HepG2 (cell line): Measurements from ENCODE around the gene FRK. TPM values are rescaled to one million over a fixed set of nuclear protein-coding genes. Genes with fewer than 3 reads are reported as not detected.

Experiments
- ATAC-seq: fragments of 200-7000 bp; cut with Tn5 transposase; 3 replicates; pipeline ENCODE4 v1.9.1; 2020; ENCODE audit warnings: mild to moderate bottlenecking, moderate library complexity
- BruUV-seq: library from RNA; stranded (reverse); fragments of 400-500 nt; replicated peaks from 2 replicates; lab custom pipeline; 2021; lab: Mats Ljungman, UMichigan
- CTCF ChIA-PET: fragments of 300-600 bp; formaldehyde crosslinking; extraction: SDS; loops from one replicate; lab custom pipeline; 2021; ENCODE audit warnings: low total read pairs, inconsistent platforms, low intra/inter-chr PET ratio; lab: Yijun Ruan, JAX
- POLR2A ChIA-PET: fragments of 350-600 bp; sonication (Branson Sonifier 250); formaldehyde crosslinking; loops from one replicate; lab custom pipeline; 2020; ENCODE audit warnings: antibody characterized with exemption, inconsistent platforms; lab: Yijun Ruan, JAX
- DNase-seq: peaks from one replicate; pipeline ENCODE4 v3.0.0-alpha.2; 2015; ENCODE audit warnings: low spot score
- FAIRE-seq: peaks from 3 replicates; lab custom pipeline; 2011; peaks lifted over from hg19 to GRCh38; lab: Jason Lieb, UNC
- H2AFZ ChIP-seq: one replicate; pipeline ENCODE4 v1.6.1; 2011; ENCODE audit warnings: low read length, inconsistent platforms
- H3K27ac ChIP-seq: fragments of 300-600 bp; 3 replicates; pipeline ENCODE4 v1.8.0; 2011; ENCODE audit warnings: mixed run types, mild to moderate bottlenecking, mixed read lengths, low read length, inconsistent platforms; ENCODE audit not compliant: insufficient read depth; ENCODE audit errors: extremely low read length
- H3K27me3 ChIP-seq, 2 experiments: fragments of 200-600 bp in 1 of 2; 2 replicates in 1 of 2; 3 replicates in 1 of 2; pipeline versions ENCODE4 v1.6.0 to v1.8.0; 2011; ENCODE audit warnings: low read length in 2 of 2, mild to moderate bottlenecking in 2 of 2, moderate library complexity in 2 of 2, inconsistent platforms in 1 of 2; ENCODE audit not compliant: insufficient read depth in 2 of 2, control insufficient read depth in 1 of 2
- H3K36me3 ChIP-seq, 2 experiments: fragments of 200-600 bp in 1 of 2; replicated peaks in 1 of 2; 2 replicates in 1 of 2; 3 replicates in 1 of 2; pipeline versions ENCODE4 v1.5.1 to v1.8.0; 2011; ENCODE audit warnings: low read length in 2 of 2, inconsistent platforms in 1 of 2; ENCODE audit not compliant: insufficient read depth in 2 of 2, control insufficient read depth in 1 of 2
- H3K4me1 ChIP-seq: 2 replicates; pipeline ENCODE4 v1.5.1; 2012; ENCODE audit warnings: low read length, inconsistent platforms; ENCODE audit not compliant: insufficient read depth
- H3K4me2 ChIP-seq: 2 replicates; pipeline ENCODE4 v1.6.0; 2011; ENCODE audit warnings: low read depth, low read length, inconsistent platforms
- H3K4me3 ChIP-seq, 3 experiments: fragments of 200-600 bp in 1 of 3; sonication (generic), shearing (Covaris generic) in 1 of 3; replicated peaks in 1 of 3; 2 replicates each; pipeline ENCODE4 v1.5.1; 2011 to 2016; ENCODE audit warnings: low read length in 3 of 3, inconsistent platforms in 2 of 3, low read depth in 2 of 3, mild to moderate bottlenecking in 2 of 3, control low read depth in 1 of 3, mixed read lengths in 1 of 3; ENCODE audit not compliant: insufficient read depth in 1 of 3
- H3K79me2 ChIP-seq: one replicate; pipeline ENCODE4 v1.6.1; 2011; ENCODE audit warnings: low read length, inconsistent platforms; ENCODE audit not compliant: insufficient read depth
- H3K9ac ChIP-seq: 2 replicates; pipeline ENCODE4 v1.6.0; 2011; ENCODE audit warnings: mild to moderate bottlenecking, low read depth, low read length, inconsistent platforms; ENCODE audit not compliant: insufficient read depth
- H3K9me3 ChIP-seq: 2 replicates; pipeline ENCODE4 v1.5.1; 2012; ENCODE audit warnings: mild to moderate bottlenecking, low read length
- H4K20me1 ChIP-seq: 2 replicates; pipeline ENCODE4 v1.6.0; 2011; ENCODE audit warnings: inconsistent platforms, mild to moderate bottlenecking, low read length, moderate library complexity; ENCODE audit not compliant: insufficient read depth
- MAZ ChIP-seq, 2 experiments: sonication (generic) in 1 of 2; formaldehyde crosslinking in 1 of 2; IDR thresholded peaks; 2 replicates each; pipeline versions ENCODE4 v1.5.0 to v1.6.1; 2012 to 2020; ENCODE audit warnings: low read depth in 2 of 2, mild to moderate bottlenecking in 2 of 2, borderline replicate concordance in 1 of 2, improper control_type of control experiment in 1 of 2, low read length in 1 of 2, missing genetic modification reagents in 1 of 2, moderate library complexity in 1 of 2
- MTA1 ChIP-seq: sonication (generic); formaldehyde crosslinking; IDR thresholded peaks from 2 replicates; pipeline ENCODE4 v1.4.0; 2020; ENCODE audit warnings: missing genetic modification reagents, mild to moderate bottlenecking, borderline replicate concordance
- ZMAT3 ChIP-seq: sonication (generic); formaldehyde crosslinking; conservative IDR thresholded peaks from 2 replicates; pipeline ENCODE4 v1.7.0; 2021; ENCODE audit warnings: missing genetic modification reagents
- ZNF850 ChIP-seq: sonication (generic); formaldehyde crosslinking; conservative IDR thresholded peaks from 2 replicates; pipeline ENCODE4 v1.9.0; 2021; ENCODE audit warnings: mild to moderate bottlenecking, missing genetic modification reagents
- ZNF883 ChIP-seq: sonication (generic); formaldehyde crosslinking; IDR thresholded peaks from 2 replicates; pipeline ENCODE4 v1.5.1; 2020; ENCODE audit warnings: mild to moderate bottlenecking, missing genetic modification reagents; ENCODE audit errors: not compliant biosample characterization
- WGBS: methylation state at CpG from one replicate; pipeline ENCODE4 v1.1.6; 2017; ENCODE audit warnings: low lambda C conversion rate; 5-methylcytosine and 5-hydroxymethylcytosine counted together
- in situ Hi-C: cut with HindIII; loops from 2 replicates; pipeline ENCODE4 v1.10.0; 2017; ENCODE audit warnings: low pct_unique_long_range_greater_than_20kb; ENCODE audit not compliant: extremely low pct_ligation_motif_present
- intact Hi-C: fragments of 100-400 bp; cut with micrococcal nuclease; formaldehyde crosslinking; loops from one replicate; pipeline ENCODE4 v1.10.0; 2022; ENCODE audit not compliant: unreplicated experiment
- polyA plus RNA-seq, 8 experiments: library from polyadenylated mRNA; depleted of rRNA in 3 of 8; stranded (reverse) in 7 of 8; unstranded in 1 of 8; fragments of >200 nt; fragmentation: Illumina TruSeq in 4 of 8; extraction: Trizol in 4 of 8; gene quantifications; 2 replicates each; pipeline versions ENCODE4 v1.2.1 to v1.2.3, GENCODE V29; 2011 to 2016; ENCODE audit warnings: low read depth in 4 of 8, missing spikeins in 1 of 8, mixed read lengths in 1 of 8; ENCODE audit not compliant: insufficient read depth in 1 of 8
- total RNA-seq, 5 experiments: library from RNA; depleted of rRNA; stranded (reverse); fragments of >200 nt; fragmentation: Illumina TruSeq; extraction: Trizol; gene quantifications; 2 replicates each; pipeline ENCODE4 v1.2.3, GENCODE V29; 2016; ENCODE audit warnings: low read depth in 1 of 5
- TF ChIP-seq, protein P1 (sequence below): sonication (generic); formaldehyde crosslinking; IDR thresholded peaks from 2 replicates; pipeline ENCODE4 v1.9.0; 2021; ENCODE audit warnings: missing genetic modification reagents, mild to moderate bottlenecking, borderline replicate concordance
- TF ChIP-seq, protein P2 (sequence below): sonication (generic); formaldehyde crosslinking; IDR thresholded peaks from 2 replicates; pipeline ENCODE4 v1.9.0; 2021; ENCODE audit warnings: missing genetic modification reagents, borderline replicate concordance

FRK gene
- total and polyA plus RNA-seq, 2 of the 13 experiments (the other 11 are each of a cell fraction or from before 2014, with no cell fraction given): 1.3 to 2.9 TPM

DNA sequence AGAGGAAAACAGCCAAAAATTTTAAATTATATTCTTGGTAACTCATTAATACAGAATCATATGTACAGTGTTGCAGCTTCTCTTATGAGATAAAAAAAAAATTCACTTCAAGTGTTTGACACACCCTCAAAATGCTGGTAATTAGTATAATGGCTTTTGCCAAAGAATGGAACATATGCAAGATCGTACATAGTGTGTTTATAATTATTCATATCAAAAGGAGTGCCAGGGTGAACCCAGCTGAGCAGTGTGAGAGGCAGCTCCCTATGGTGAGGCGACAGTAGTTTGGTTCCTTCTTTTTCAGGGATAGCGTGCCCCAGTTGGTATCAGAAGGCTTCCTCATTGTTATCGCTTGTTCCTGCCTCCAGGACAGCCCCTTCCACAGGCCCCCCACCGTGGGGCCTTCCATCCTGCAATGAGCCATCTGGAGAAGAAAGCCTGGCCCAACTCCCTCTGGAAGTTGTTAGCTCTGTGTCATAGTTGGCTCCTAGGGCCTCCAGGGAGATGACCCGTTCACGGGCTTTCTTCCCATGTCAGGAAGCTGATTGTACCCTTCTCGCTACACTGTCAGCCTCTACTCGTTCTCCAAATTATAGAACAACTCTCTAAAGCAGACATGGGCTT is 150.7 kb downstream of the FRK start:
- TF ChIP-seq, protein P1, sequence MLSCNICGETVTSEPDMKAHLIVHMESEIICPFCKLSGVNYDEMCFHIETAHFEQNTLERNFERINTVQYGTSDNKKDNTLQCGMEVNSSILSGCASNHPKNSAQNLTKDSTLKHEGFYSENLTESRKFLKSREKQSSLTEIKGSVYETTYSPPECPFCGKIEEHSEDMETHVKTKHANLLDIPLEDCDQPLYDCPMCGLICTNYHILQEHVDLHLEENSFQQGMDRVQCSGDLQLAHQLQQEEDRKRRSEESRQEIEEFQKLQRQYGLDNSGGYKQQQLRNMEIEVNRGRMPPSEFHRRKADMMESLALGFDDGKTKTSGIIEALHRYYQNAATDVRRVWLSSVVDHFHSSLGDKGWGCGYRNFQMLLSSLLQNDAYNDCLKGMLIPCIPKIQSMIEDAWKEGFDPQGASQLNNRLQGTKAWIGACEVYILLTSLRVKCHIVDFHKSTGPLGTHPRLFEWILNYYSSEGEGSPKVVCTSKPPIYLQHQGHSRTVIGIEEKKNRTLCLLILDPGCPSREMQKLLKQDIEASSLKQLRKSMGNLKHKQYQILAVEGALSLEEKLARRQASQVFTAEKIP (CRISPR knock-in tag): no peak
- TF ChIP-seq ZMAT3 (CRISPR knock-in tag): no peak
- H3K36me3 ChIP-seq: no peaks in the 10 kb centered on the region
- no peak overlapping the region for H3K27ac ChIP-seq
- intact Hi-C loops: no loop called here
- FAIRE-seq (no peak), ATAC-seq (no peak), DNase-seq (no peak)
- no peak overlapping the region for H2AFZ ChIP-seq
- no peak overlapping the region for H3K4me2 ChIP-seq
- H3K4me1 ChIP-seq: no peaks in the 10 kb centered on the region
- no peaks in the 10 kb centered on the region for H3K79me2 ChIP-seq
- BruUV-seq: no TSS peak
- CTCF ChIA-PET: no interaction called here
- no peaks in the 10 kb centered on the region for H3K9me3 ChIP-seq
- H3K27me3 ChIP-seq: no peaks in the 10 kb centered on the region
- in situ Hi-C loops: no loop called here
- 37% methylated on average over 9 of the region's 9 CpGs for WGBS
- no peak overlapping the region for H3K9ac ChIP-seq
- no peaks in the 10 kb centered on the region for H4K20me1 ChIP-seq
- H3K4me3 ChIP-seq: no peak overlapping the region
- POLR2A ChIA-PET: no interaction called here

DNA sequence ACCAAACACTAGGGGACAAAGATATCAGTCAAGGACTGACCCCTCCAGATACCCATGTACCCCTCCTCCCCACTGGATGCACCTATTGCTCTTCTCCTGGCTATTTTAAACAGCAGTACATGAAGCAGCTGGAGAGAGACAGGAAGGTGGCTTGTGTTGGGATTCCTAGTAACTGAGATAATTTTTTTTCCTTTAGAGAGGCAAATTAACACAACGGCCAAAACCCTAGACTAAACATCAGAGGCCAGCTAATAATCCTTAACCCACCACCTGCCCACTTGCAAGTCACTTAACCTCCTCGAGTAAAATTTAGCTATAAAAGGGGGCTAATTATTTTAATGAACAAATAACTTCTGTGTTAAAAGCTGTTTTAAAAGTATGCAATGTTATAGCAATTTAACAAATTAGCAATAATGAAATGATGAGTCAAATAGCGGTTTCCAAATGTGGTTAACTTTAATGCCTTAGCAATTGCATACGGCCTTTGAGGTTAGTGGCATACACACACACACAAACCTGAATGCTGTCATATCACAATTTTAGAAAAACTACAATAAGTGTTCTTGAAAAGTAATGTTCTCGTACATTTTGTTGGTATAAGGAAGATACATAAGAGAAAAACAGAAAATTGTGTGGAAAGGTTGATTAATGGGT is 151.7 kb downstream of the FRK start:
- H3K79me2 ChIP-seq: no peaks in the 10 kb centered on the region
- DNase-seq (no peak), ATAC-seq (no peak), FAIRE-seq (no peak)
- no peaks in the 10 kb centered on the region for H3K27me3 ChIP-seq
- 23% methylated on average over 5 of the region's 5 CpGs for WGBS
- no peak overlapping the region for H3K4me3 ChIP-seq
- no peaks in the 10 kb centered on the region for H4K20me1 ChIP-seq
- no TSS peak for BruUV-seq
- no peak overlapping the region for H3K9ac ChIP-seq
- no peaks in the 10 kb centered on the region for H3K36me3 ChIP-seq
- no peak overlapping the region for H3K4me2 ChIP-seq
- ChIA-PET CTCF (no interaction called here), POLR2A (no interaction called here)
- H3K27ac ChIP-seq: no peak overlapping the region
- intact Hi-C loops (no loop called here), in situ Hi-C loops (no loop called here)
- H3K9me3 ChIP-seq: no peaks in the 10 kb centered on the region
- H3K4me1 ChIP-seq: no peaks in the 10 kb centered on the region
- no peak overlapping the region for H2AFZ ChIP-seq
- TF ChIP-seq, protein P2, sequence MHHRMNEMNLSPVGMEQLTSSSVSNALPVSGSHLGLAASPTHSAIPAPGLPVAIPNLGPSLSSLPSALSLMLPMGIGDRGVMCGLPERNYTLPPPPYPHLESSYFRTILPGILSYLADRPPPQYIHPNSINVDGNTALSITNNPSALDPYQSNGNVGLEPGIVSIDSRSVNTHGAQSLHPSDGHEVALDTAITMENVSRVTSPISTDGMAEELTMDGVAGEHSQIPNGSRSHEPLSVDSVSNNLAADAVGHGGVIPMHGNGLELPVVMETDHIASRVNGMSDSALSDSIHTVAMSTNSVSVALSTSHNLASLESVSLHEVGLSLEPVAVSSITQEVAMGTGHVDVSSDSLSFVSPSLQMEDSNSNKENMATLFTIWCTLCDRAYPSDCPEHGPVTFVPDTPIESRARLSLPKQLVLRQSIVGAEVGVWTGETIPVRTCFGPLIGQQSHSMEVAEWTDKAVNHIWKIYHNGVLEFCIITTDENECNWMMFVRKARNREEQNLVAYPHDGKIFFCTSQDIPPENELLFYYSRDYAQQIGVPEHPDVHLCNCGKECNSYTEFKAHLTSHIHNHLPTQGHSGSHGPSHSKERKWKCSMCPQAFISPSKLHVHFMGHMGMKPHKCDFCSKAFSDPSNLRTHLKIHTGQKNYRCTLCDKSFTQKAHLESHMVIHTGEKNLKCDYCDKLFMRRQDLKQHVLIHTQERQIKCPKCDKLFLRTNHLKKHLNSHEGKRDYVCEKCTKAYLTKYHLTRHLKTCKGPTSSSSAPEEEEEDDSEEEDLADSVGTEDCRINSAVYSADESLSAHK (CRISPR knock-in tag): no peak
- TF ChIP-seq MAZ (IDR thresholded peaks at IDR 0.05; ENCODE audit: borderline replicate concordance, low read depth, low read length) (no peak), MAZ (CRISPR knock-in tag; IDR thresholded peaks at IDR 0.05; ENCODE audit: low read depth) (no peak), ZNF883 (CRISPR knock-in tag) (no peak), MTA1 (CRISPR knock-in tag) (no peak), ZNF850 (CRISPR knock-in tag) (no peak)
